K562 (cell line): ENCODE data around the gene KMT2D. TPM values are rescaled to one million over a fixed set of nuclear protein-coding genes. Genes with fewer than 3 reads are reported as not detected.

Experiments used
- BHLHE40 ChIP-seq: IDR thresholded peaks from 2 replicates; pipeline ENCODE4 v1.6.1; 2011; ENCODE audit warnings: low read length, improper control_type of control experiment
- BRCA1 ChIP-seq, 2 experiments: fragments of 450-650 bp in 1 of 2; sonication (generic) in 1 of 2; formaldehyde crosslinking in 1 of 2; IDR thresholded peaks; 2 replicates each; pipeline versions ENCODE4 v1.5.0 to v1.6.1; 2017 to 2020; ENCODE audit warnings: mild to moderate bottlenecking in 1 of 2, missing genetic modification reagents in 1 of 2
- CEBPB ChIP-seq: fragments of 450-650 bp; IDR thresholded peaks from 2 replicates; pipeline ENCODE4 v1.6.1; 2016; ENCODE audit warnings: missing genetic modification characterization, missing compliant biosample characterization
- E2F6 ChIP-seq, 2 experiments: IDR thresholded peaks; 2 replicates each; pipeline ENCODE4 v1.6.1; 2011; ENCODE audit warnings: borderline replicate concordance in 1 of 2, control low read depth in 1 of 2, low read depth in 1 of 2, low read length in 1 of 2, mild to moderate bottlenecking in 1 of 2, mixed read lengths in 1 of 2, moderate library complexity in 1 of 2; ENCODE audit not compliant: insufficient read depth in 1 of 2, insufficient read length in 1 of 2, poor library complexity in 1 of 2, severe bottlenecking in 1 of 2; ENCODE audit errors: extremely low read depth in 1 of 2
- EZH2 ChIP-seq: IDR thresholded peaks from 2 replicates; pipeline ENCODE4 v1.6.1; 2012; ENCODE audit warnings: low read depth, mild to moderate bottlenecking, inconsistent platforms, low read length, borderline replicate concordance
- HMG20A ChIP-seq: fragments of 450-650 bp; formaldehyde crosslinking; conservative IDR thresholded peaks from 2 replicates; pipeline ENCODE4 v1.4.0; 2020; ENCODE audit warnings: mild to moderate bottlenecking, mixed read lengths
- LEF1 ChIP-seq: fragments of 450-650 bp; IDR thresholded peaks from 2 replicates; pipeline ENCODE4 v1.6.1; 2016; ENCODE audit warnings: mild to moderate bottlenecking
- MCM3 ChIP-seq: fragments of 450-650 bp; IDR thresholded peaks from 2 replicates; pipeline ENCODE4 v1.6.1; 2016
- PHB2 ChIP-seq: fragments of 450-650 bp; IDR thresholded peaks from 2 replicates; pipeline ENCODE4 v1.6.1; 2017; ENCODE audit warnings: low read depth
- SOX6 ChIP-seq: fragments of 450-650 bp; IDR thresholded peaks from 2 replicates; pipeline ENCODE4 v1.6.1; 2014; ENCODE audit warnings: mild to moderate bottlenecking
- SP2 ChIP-seq: IDR thresholded peaks from 2 replicates; pipeline ENCODE4 v1.6.1; 2011; ENCODE audit warnings: mild to moderate bottlenecking, low read depth, low read length, moderate library complexity; ENCODE audit not compliant: poor library complexity, severe bottlenecking; ENCODE audit errors: extremely low read depth
- VEZF1 ChIP-seq: fragments of 200-800 bp; sonication (Bioruptor generic); IDR thresholded peaks from 2 replicates; pipeline ENCODE4 v1.6.1; 2017; ENCODE audit warnings: missing genetic modification characterization, missing compliant biosample characterization
- ZBTB1 ChIP-seq: sonication (generic); formaldehyde crosslinking; IDR thresholded peaks from 2 replicates; pipeline ENCODE4 v1.8.1; 2023; ENCODE audit warnings: missing genetic modification reagents, low read depth, mild to moderate bottlenecking, borderline replicate concordance
- ZBTB43 ChIP-seq: sonication (generic); formaldehyde crosslinking; IDR thresholded peaks from 2 replicates; pipeline ENCODE4 v1.8.0; 2023; ENCODE audit warnings: mild to moderate bottlenecking, missing genetic modification reagents
- ZKSCAN8 ChIP-seq: fragments of 200-800 bp; sonication (Bioruptor generic); IDR thresholded peaks from 2 replicates; pipeline ENCODE4 v1.6.1; 2016; ENCODE audit warnings: missing genetic modification characterization, missing compliant biosample characterization
- polyA plus RNA-seq, 8 experiments: library from polyadenylated mRNA; depleted of rRNA in 4 of 8; stranded (reverse) in 5 of 8; unstranded in 3 of 8; fragments of >200 nt; fragmentation: Nextera tagmentation in 2 of 8; fragmentation: Illumina TruSeq in 1 of 8; extraction: Ambion mirVana in 2 of 8; extraction: Trizol in 1 of 8; gene quantifications; 2 replicates each; pipeline versions ENCODE4 v1.2.1 to v1.2.3, GENCODE V29; 2011 to 2014; ENCODE audit warnings: inconsistent platforms in 1 of 8, missing spikeins in 1 of 8
- total RNA-seq, 7 experiments: library from RNA; depleted of rRNA in 6 of 7; stranded (reverse); fragments of >200 nt in 6 of 7; fragmentation: Illumina TruSeq in 2 of 7; extraction: Trizol in 2 of 7; gene quantifications; 2 replicates each; pipeline versions ENCODE4 v1.2.1 to v1.2.3, GENCODE V29; 2011 to 2021; ENCODE audit warnings: low replicate concordance in 1 of 7

Gene KMT2D
- total and polyA plus RNA-seq, 9 of the 15 experiments (the other 6 are each of a cell fraction or from before 2014, with no cell fraction given) = 0.22 to 93.7 (median 13.7) TPM

- no peak for TF ChIP-seq E2F6 (IDR thresholded peaks at IDR 0.05; ENCODE audit: borderline replicate concordance in 1 of 2, extremely low read depth in 1 of 2, insufficient read depth in 1 of 2, insufficient read length in 1 of 2, low read depth in 1 of 2, low read length in 1 of 2, poor library complexity in 1 of 2, severe bottlenecking in 1 of 2)
- no peak for TF ChIP-seq ZBTB43
- no peak for TF ChIP-seq BRCA1 (IDR thresholded peaks at IDR 0.05)
- no peak for TF ChIP-seq BRCA1 (CRISPR knock-in tag; IDR thresholded peaks at IDR 0.05)
- no peak for TF ChIP-seq SOX6
- TF ChIP-seq ZKSCAN8 (CRISPR knock-in tag) = no peak
- no peak for TF ChIP-seq MCM3
- TF ChIP-seq EZH2 = no peak
- TF ChIP-seq LEF1 = no peak
- TF ChIP-seq PHB2 = no peak
- no peak for TF ChIP-seq ZBTB1 (CRISPR knock-in tag)
- TF ChIP-seq HMG20A (CRISPR knock-in tag) = no peak
- no peak for TF ChIP-seq CEBPB (tag)
- TF ChIP-seq BHLHE40 = no peak
- no peak for TF ChIP-seq SP2
- no peak for TF ChIP-seq VEZF1
Observed at GRCh38 chr12:49019443-49020324, 40.9 kb downstream of the KMT2D start (continued).
